SK-N-SH (cell line): Measurements from ENCODE around the gene NLRP7. TPM values are rescaled to one million over a fixed set of nuclear protein-coding genes. Genes with fewer than 3 reads are reported as not detected.
"Not testable (repeated sequence)": the region's sequence is repeated elsewhere in the genome, so short reads cannot be mapped to it uniquely, and the experiment has no call there.

Source experiments
- CTCF ChIA-PET: fragments of 300-600, 350-600 bp; formaldehyde crosslinking; extraction: SDS; loops from one replicate; lab custom pipeline; 2021; lab: Yijun Ruan, JAX
- POLR2A ChIA-PET: fragments of 350-600 bp; sonication (Branson Sonifier 250); formaldehyde crosslinking; extraction: SDS; loops from one replicate; lab custom pipeline; 2020; ENCODE audit warnings: antibody characterized with exemption, inconsistent platforms; lab: Yijun Ruan, JAX
- DNase-seq: peaks from one replicate; pipeline ENCODE4 v3.0.0; 2012
- H2AFZ ChIP-seq: fragments of 200-600 bp; sonication (generic); 2 replicates; pipeline ENCODE4 v1.8.1; 2016; ENCODE audit warnings: antibody characterized with exemption, mild to moderate bottlenecking, low read depth
- H3F3A ChIP-seq: fragments of 200-600 bp; sonication (generic); replicated peaks from 2 replicates; pipeline ENCODE3; 2016; ENCODE audit warnings: antibody characterized with exemption, mild to moderate bottlenecking; ENCODE audit not compliant: insufficient read depth
- H3K27ac ChIP-seq, 2 experiments: fragments of 200-500 bp in 1 of 2; fragments of 200-600 bp in 1 of 2; sonication (Bioruptor generic) in 1 of 2; sonication (generic), shearing (Covaris generic) in 1 of 2; 2 replicates each; pipeline versions ENCODE4 v1.5.1 to v1.6.1; 2014 to 2016; ENCODE audit warnings: low read depth in 2 of 2, inconsistent platforms in 1 of 2, low read length in 1 of 2, mild to moderate bottlenecking in 1 of 2, mixed read lengths in 1 of 2
- H3K27me3 ChIP-seq: fragments of 200-600 bp; sonication (generic), shearing (Covaris generic); 2 replicates; pipeline ENCODE4 v1.6.1; 2016; ENCODE audit warnings: mixed run types; ENCODE audit not compliant: insufficient read depth
- H3K36me3 ChIP-seq, 2 experiments: fragments of 200-500 bp in 1 of 2; fragments of 200-600 bp in 1 of 2; sonication (Bioruptor generic) in 1 of 2; sonication (generic) in 1 of 2; replicated peaks in 1 of 2; 2 replicates each; pipeline versions ENCODE3 to v1.5.1; 2014 to 2016; ENCODE audit warnings: low read length in 1 of 2, mild to moderate bottlenecking in 1 of 2; ENCODE audit not compliant: insufficient read depth in 2 of 2, control insufficient read depth in 1 of 2
- H3K4me1 ChIP-seq, 2 experiments: fragments of 200-500 bp in 1 of 2; fragments of 200-600 bp in 1 of 2; sonication (Bioruptor generic) in 1 of 2; sonication (generic), shearing (Covaris generic) in 1 of 2; 2 replicates each; pipeline versions ENCODE4 v1.5.1 to v1.6.1; 2014 to 2016; ENCODE audit warnings: low read depth in 1 of 2, low read length in 1 of 2, mixed run types in 1 of 2; ENCODE audit not compliant: insufficient read depth in 2 of 2, control insufficient read depth in 1 of 2
- H3K4me2 ChIP-seq: fragments of 200-600 bp; sonication (generic), shearing (Covaris generic); 2 replicates; pipeline ENCODE4 v1.6.1; 2017; ENCODE audit warnings: mixed run types
- H3K4me3 ChIP-seq, 2 experiments: fragments of 200-500 bp in 1 of 2; fragments of 200-600 bp in 1 of 2; sonication (Bioruptor generic) in 1 of 2; sonication (generic), shearing (Covaris generic) in 1 of 2; 2 replicates each; pipeline versions ENCODE4 v1.5.1 to v1.8.1; 2014 to 2016; ENCODE audit warnings: low read depth in 2 of 2, inconsistent platforms in 1 of 2, low read length in 1 of 2, mild to moderate bottlenecking in 1 of 2, mixed read lengths in 1 of 2, moderate library complexity in 1 of 2
- H3K79me2 ChIP-seq: fragments of 200-600 bp; sonication (generic); 2 replicates; pipeline ENCODE4 v1.8.1; 2017; ENCODE audit warnings: mild to moderate bottlenecking; ENCODE audit not compliant: insufficient read depth
- H3K9ac ChIP-seq: fragments of 200-600 bp; sonication (generic); 2 replicates; pipeline ENCODE4 v1.6.1; 2017; ENCODE audit warnings: mixed run types
- H3K9me2 ChIP-seq: fragments of 200-600 bp; sonication (generic); 2 replicates; pipeline ENCODE4 v1.6.1; 2017; ENCODE audit warnings: mixed run types
- H3K9me3 ChIP-seq: fragments of 200-600 bp; sonication (generic); 2 replicates; pipeline ENCODE4 v1.6.1; 2017; ENCODE audit warnings: mixed run types, mild to moderate bottlenecking, moderate library complexity
- H4K20me1 ChIP-seq: fragments of 200-600 bp; sonication (generic); 2 replicates; pipeline ENCODE4 v1.6.1; 2017; ENCODE audit warnings: mild to moderate bottlenecking, mixed run types; ENCODE audit not compliant: insufficient read depth
- ELF1 ChIP-seq: IDR thresholded peaks from 2 replicates; pipeline ENCODE4 v1.4.0; 2012
- EZH2phosphoT487 ChIP-seq: fragments of 200-600 bp; sonication (generic); IDR thresholded peaks from 2 replicates; pipeline ENCODE4 v1.6.1; 2017; ENCODE audit warnings: low read depth, mixed run types, mild to moderate bottlenecking, antibody characterized with exemption, moderate library complexity, borderline replicate concordance
- FOXJ3 ChIP-seq: sonication (generic); formaldehyde crosslinking; IDR thresholded peaks from 2 replicates; pipeline ENCODE4 v1.5.1; 2020; ENCODE audit warnings: mild to moderate bottlenecking, missing genetic modification reagents
- GABPA ChIP-seq: IDR thresholded peaks from 2 replicates; pipeline ENCODE4 v1.4.0; 2012; ENCODE audit warnings: low read depth, mild to moderate bottlenecking
- GATA2 ChIP-seq: sonication (generic); formaldehyde crosslinking; IDR thresholded peaks from 2 replicates; pipeline ENCODE4 v1.5.0; 2020; ENCODE audit warnings: mild to moderate bottlenecking, missing genetic modification reagents
- NRF1 ChIP-seq: IDR thresholded peaks from 2 replicates; pipeline ENCODE4 v1.6.1; 2012; ENCODE audit warnings: low read depth, mild to moderate bottlenecking, low read length
- POLR2AphosphoS5 ChIP-seq: IDR thresholded peaks from 2 replicates; pipeline ENCODE4 v1.6.1; 2012; ENCODE audit warnings: low read depth, low read length
- TEAD4 ChIP-seq: IDR thresholded peaks from 2 replicates; pipeline ENCODE4 v1.4.0; 2012; ENCODE audit warnings: mild to moderate bottlenecking, borderline replicate concordance; ENCODE audit not compliant: insufficient read depth
- YY1 ChIP-seq: IDR thresholded peaks from 2 replicates; pipeline ENCODE4 v1.4.0; 2012; ENCODE audit warnings: low read depth, mild to moderate bottlenecking
- WGBS: methylation state at CpG from one replicate; pipeline ENCODE4 v1.1.6; 2017; ENCODE audit warnings: low lambda C conversion rate; 5-methylcytosine and 5-hydroxymethylcytosine counted together
- polyA plus RNA-seq, 3 experiments: library from polyadenylated mRNA; depleted of rRNA; stranded (reverse); fragments of >200 nt; gene quantifications; 2 replicates each; pipeline ENCODE4 v1.2.3, GENCODE V29; 2012
- TF ChIP-seq, protein P1 (sequence below): fragments of 200-600 bp; sonication (generic); IDR thresholded peaks from 2 replicates; pipeline ENCODE4 v1.6.1; 2017; ENCODE audit warnings: antibody characterized with exemption, mild to moderate bottlenecking, moderate library complexity
- TF ChIP-seq, protein P2 (sequence below): IDR thresholded peaks from 2 replicates; pipeline ENCODE4 v1.4.0; 2012; ENCODE audit warnings: low read depth, borderline replicate concordance
- TF ChIP-seq, protein P3 (sequence below): IDR thresholded peaks from 2 replicates; pipeline ENCODE4; 2012
- TF ChIP-seq, protein P4 (sequence below): fragments of 150-350 bp; IDR thresholded peaks from 2 replicates; pipeline ENCODE4 v1.6.1; 2016; ENCODE audit warnings: mild to moderate bottlenecking, low read depth, low read length

The NLRP7 gene
- polyA plus RNA-seq, 1 of the 3 experiments (the other 2 are of a cell fraction): not detected

DNA sequence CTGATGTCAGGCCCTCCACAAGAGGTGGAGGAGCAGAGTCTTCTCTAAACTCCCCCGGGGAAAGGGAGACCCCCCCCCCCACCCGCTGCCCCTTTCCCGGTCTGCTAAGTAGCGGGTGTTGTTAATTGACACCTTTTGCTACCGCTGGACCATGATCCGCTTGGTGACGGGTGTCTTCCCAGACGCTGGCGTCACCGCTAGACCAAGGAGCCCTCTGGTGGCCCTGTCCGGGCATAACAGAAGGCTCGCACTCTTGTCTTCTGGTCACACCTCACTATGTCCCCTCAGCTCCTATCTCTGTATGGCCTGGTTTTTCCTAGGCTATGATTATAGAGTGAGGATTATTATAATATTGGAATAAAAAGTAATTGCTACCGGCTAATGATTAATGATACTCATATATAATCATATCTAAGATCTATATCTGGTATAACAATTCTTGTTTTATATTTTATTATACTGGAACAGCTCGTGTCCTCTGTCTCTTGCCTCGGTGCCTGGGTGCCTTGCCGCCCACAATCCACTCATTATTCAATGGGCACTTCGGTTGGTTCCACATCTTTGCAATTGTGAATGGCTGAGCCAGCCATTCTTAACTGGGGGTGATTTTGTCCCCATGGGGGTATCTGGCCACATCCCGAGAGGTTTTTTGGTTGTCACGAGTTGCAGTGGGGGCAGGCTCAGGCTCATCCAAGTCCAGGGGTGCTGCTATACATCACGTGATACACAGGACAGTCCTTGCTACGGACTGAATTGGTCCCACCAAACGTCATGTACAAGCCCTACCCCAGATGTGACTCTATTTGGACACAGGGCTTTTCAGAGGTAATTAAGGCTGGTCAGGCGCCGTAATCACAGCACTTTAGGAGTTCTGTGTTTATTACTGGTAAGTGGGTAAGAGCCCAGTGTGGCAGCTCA lies 27.4 kb downstream of the NLRP7 start:
- H3K9ac ChIP-seq, H3K4me2 ChIP-seq, DNase-seq, H4K20me1 ChIP-seq, CTCF ChIA-PET, H3K27ac ChIP-seq, H3K79me2 ChIP-seq, H3F3A ChIP-seq, POLR2A ChIA-PET, H3K9me3 ChIP-seq, H3K4me3 ChIP-seq, H3K9me2 ChIP-seq, H3K36me3 ChIP-seq, H3K4me1 ChIP-seq, H2AFZ ChIP-seq: not testable (repeated sequence)
- H3K27me3 ChIP-seq: peaks cover 78% of the 10 kb centered on the region
- 4% methylated on average over 21 of the region's 24 CpGs for WGBS
- TF ChIP-seq, protein P1, sequence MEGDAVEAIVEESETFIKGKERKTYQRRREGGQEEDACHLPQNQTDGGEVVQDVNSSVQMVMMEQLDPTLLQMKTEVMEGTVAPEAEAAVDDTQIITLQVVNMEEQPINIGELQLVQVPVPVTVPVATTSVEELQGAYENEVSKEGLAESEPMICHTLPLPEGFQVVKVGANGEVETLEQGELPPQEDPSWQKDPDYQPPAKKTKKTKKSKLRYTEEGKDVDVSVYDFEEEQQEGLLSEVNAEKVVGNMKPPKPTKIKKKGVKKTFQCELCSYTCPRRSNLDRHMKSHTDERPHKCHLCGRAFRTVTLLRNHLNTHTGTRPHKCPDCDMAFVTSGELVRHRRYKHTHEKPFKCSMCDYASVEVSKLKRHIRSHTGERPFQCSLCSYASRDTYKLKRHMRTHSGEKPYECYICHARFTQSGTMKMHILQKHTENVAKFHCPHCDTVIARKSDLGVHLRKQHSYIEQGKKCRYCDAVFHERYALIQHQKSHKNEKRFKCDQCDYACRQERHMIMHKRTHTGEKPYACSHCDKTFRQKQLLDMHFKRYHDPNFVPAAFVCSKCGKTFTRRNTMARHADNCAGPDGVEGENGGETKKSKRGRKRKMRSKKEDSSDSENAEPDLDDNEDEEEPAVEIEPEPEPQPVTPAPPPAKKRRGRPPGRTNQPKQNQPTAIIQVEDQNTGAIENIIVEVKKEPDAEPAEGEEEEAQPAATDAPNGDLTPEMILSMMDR: peak; percentile 55

DNA sequence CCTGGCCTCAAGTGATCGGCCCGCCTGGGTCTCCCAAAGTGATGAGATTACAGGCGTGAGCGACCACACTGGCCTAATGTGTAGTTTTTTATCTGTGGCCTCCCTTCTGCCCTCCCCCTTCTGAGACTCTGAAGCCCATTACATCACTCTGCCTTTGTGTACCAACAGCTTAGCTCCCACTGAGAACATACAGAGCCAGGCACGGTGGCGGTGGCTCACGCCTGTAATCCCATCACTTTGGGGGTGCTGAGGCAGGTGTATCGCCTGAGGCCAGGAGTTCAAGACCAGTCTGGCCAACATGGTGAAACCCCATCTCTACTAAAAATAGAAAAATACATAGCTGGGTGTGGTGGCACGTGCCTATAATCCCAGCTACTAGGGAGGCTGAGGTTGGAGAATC lies 28.8 kb downstream of the NLRP7 start:
- Histone ChIP-seq H3F3A (no peaks in the 10 kb centered on the region), H3K9me3 (no peaks in the 10 kb centered on the region), H3K9me2 (no peaks in the 10 kb centered on the region), H3K4me2 (no peak overlapping the region), H3K79me2 (no peaks in the 10 kb centered on the region), H3K4me1 (no peaks in the 10 kb centered on the region), H3K4me3 (no peak overlapping the region), H3K9ac (no peak overlapping the region), H3K27me3 (peaks cover 78% of the 10 kb centered on the region), H4K20me1 (no peaks in the 10 kb centered on the region), H2AFZ (no peak overlapping the region), H3K36me3 (no peaks in the 10 kb centered on the region), H3K27ac (no peak overlapping the region)
- ChIA-PET CTCF (interaction anchor here (0.6 to 0.8 kb wide), 3 partner anchors 11 to 1146 kb away, joined by 3 read pairs; no protein-coding TSS in a partner anchor), POLR2A (no interaction called here)
- no peak for DNase-seq
- 18% methylated on average over 9 of the region's 9 CpGs for WGBS
- no peak for TF ChIP-seq FOXJ3 (CRISPR knock-in tag)
- TF ChIP-seq POLR2AphosphoS5: no peak
- TF ChIP-seq, protein P2, sequence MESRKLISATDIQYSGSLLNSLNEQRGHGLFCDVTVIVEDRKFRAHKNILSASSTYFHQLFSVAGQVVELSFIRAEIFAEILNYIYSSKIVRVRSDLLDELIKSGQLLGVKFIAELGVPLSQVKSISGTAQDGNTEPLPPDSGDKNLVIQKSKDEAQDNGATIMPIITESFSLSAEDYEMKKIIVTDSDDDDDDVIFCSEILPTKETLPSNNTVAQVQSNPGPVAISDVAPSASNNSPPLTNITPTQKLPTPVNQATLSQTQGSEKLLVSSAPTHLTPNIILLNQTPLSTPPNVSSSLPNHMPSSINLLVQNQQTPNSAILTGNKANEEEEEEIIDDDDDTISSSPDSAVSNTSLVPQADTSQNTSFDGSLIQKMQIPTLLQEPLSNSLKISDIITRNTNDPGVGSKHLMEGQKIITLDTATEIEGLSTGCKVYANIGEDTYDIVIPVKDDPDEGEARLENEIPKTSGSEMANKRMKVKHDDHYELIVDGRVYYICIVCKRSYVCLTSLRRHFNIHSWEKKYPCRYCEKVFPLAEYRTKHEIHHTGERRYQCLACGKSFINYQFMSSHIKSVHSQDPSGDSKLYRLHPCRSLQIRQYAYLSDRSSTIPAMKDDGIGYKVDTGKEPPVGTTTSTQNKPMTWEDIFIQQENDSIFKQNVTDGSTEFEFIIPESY: no peak
- no peak for TF ChIP-seq NRF1
- no peak for TF ChIP-seq ELF1
- TF ChIP-seq, protein P3, sequence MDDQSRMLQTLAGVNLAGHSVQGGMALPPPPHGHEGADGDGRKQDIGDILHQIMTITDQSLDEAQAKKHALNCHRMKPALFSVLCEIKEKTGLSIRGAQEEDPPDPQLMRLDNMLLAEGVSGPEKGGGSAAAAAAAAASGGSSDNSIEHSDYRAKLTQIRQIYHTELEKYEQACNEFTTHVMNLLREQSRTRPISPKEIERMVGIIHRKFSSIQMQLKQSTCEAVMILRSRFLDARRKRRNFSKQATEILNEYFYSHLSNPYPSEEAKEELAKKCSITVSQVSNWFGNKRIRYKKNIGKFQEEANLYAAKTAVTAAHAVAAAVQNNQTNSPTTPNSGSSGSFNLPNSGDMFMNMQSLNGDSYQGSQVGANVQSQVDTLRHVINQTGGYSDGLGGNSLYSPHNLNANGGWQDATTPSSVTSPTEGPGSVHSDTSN: no peak
- no peak for TF ChIP-seq GABPA
- no peak for TF ChIP-seq TEAD4
- TF ChIP-seq, protein P1: no peak
- no peak for TF ChIP-seq GATA2 (CRISPR knock-in tag)
- TF ChIP-seq YY1: no peak
- no peak for TF ChIP-seq EZH2phosphoT487
- TF ChIP-seq, protein P4, sequence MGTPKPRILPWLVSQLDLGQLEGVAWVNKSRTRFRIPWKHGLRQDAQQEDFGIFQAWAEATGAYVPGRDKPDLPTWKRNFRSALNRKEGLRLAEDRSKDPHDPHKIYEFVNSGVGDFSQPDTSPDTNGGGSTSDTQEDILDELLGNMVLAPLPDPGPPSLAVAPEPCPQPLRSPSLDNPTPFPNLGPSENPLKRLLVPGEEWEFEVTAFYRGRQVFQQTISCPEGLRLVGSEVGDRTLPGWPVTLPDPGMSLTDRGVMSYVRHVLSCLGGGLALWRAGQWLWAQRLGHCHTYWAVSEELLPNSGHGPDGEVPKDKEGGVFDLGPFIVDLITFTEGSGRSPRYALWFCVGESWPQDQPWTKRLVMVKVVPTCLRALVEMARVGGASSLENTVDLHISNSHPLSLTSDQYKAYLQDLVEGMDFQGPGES: no peak
